CD14-positive monocyte (primary cell): Measurements from ENCODE around the gene CENPU. TPM values are rescaled to one million over a fixed set of nuclear protein-coding genes. Genes with fewer than 3 reads are reported as not detected.

ENCODE experiments used
- DNase-seq, 3 donors: peaks; one replicate each; pipeline ENCODE4 v3.0.0-alpha.2; 2011 to 2022
- H2AFZ ChIP-seq: 2 replicates; pipeline ENCODE4 v1.6.0; 2012; ENCODE audit warnings: mild to moderate bottlenecking, low read depth, low read length, inconsistent platforms; ENCODE audit not compliant: insufficient read depth, poor library complexity, severe bottlenecking
- H3K27ac ChIP-seq, 2 donors: 1 replicate in 1 of 2; 2 replicates in 1 of 2; pipeline ENCODE4 v1.5.1; 2012 to 2013; ENCODE audit warnings: low read length in 2 of 2, control low read depth in 1 of 2, inconsistent platforms in 1 of 2, low read depth in 1 of 2, mild to moderate bottlenecking in 1 of 2
- H3K27me3 ChIP-seq, 2 donors: one replicate each; pipeline versions ENCODE4 v1.6.0 to v1.6.1; 2011 to 2013; ENCODE audit warnings: low read length in 2 of 2; ENCODE audit not compliant: control insufficient read depth in 2 of 2, insufficient read depth in 2 of 2
- H3K36me3 ChIP-seq, 2 donors: replicated peaks in 1 of 2; 1 replicate in 1 of 2; 2 replicates in 1 of 2; pipeline versions ENCODE4 v1.5.1 to v1.6.1; 2012 to 2013; ENCODE audit warnings: low read length in 2 of 2, control low read depth in 1 of 2, inconsistent platforms in 1 of 2, mild to moderate bottlenecking in 1 of 2; ENCODE audit not compliant: insufficient read depth in 2 of 2, control insufficient read depth in 1 of 2
- H3K4me1 ChIP-seq, 2 donors: 1 replicate in 1 of 2; 2 replicates in 1 of 2; pipeline versions ENCODE4 v1.5.1 to v1.6.1; 2012 to 2013; ENCODE audit warnings: low read length in 2 of 2, control low read depth in 1 of 2, inconsistent platforms in 1 of 2, mild to moderate bottlenecking in 1 of 2, moderate library complexity in 1 of 2; ENCODE audit not compliant: insufficient read depth in 2 of 2, control insufficient read depth in 1 of 2
- H3K4me2 ChIP-seq: replicated peaks from 2 replicates; pipeline ENCODE3; 2012; ENCODE audit warnings: low read length, moderate library complexity, mild to moderate bottlenecking; ENCODE audit not compliant: poor library complexity, severe bottlenecking; ENCODE audit errors: extremely low read depth
- H3K4me3 ChIP-seq, 3 experiments: fragments of 200-600 bp in 1 of 3; sonication (generic) in 1 of 3; replicated peaks in 1 of 3; 1 replicate in 2 of 3; 2 replicates in 1 of 3; pipeline ENCODE4 v1.5.1; 2011 to 2013; ENCODE audit warnings: low read length in 3 of 3, mild to moderate bottlenecking in 3 of 3, control low read depth in 2 of 3, low read depth in 2 of 3, inconsistent platforms in 1 of 3, moderate library complexity in 1 of 3
- H3K79me2 ChIP-seq: 2 replicates; pipeline ENCODE4 v1.6.0; 2012; ENCODE audit warnings: mild to moderate bottlenecking, control low read depth, inconsistent platforms, low read length, moderate library complexity; ENCODE audit not compliant: insufficient read depth
- H3K9ac ChIP-seq: 2 replicates; pipeline ENCODE4 v1.6.0; 2017; ENCODE audit warnings: low read length, mild to moderate bottlenecking; ENCODE audit not compliant: insufficient read depth, poor library complexity, severe bottlenecking
- H3K9me3 ChIP-seq, 2 donors: replicated peaks in 1 of 2; 1 replicate in 1 of 2; 2 replicates in 1 of 2; pipeline versions ENCODE4 v1.5.1 to v1.6.1; 2012 to 2013; ENCODE audit warnings: low read length in 2 of 2, control low read depth in 1 of 2; ENCODE audit not compliant: control insufficient read depth in 1 of 2, insufficient read depth in 1 of 2
- H4K20me1 ChIP-seq: 2 replicates; pipeline ENCODE4 v1.6.0; 2012; ENCODE audit warnings: mild to moderate bottlenecking, low read length, control low read depth, moderate library complexity; ENCODE audit not compliant: insufficient read depth
- H3K27ac Mint-ChIP-seq, 7 donors: one replicate each; pipeline ENCODE4 v1.8.0; 2020; ENCODE audit warnings: mild to moderate bottlenecking in 7 of 7, mixed read lengths in 7 of 7, moderate library complexity in 6 of 7, inconsistent platforms in 2 of 7
- H3K27me3 Mint-ChIP-seq, 3 donors: one replicate each; pipeline ENCODE4 v1.8.0; 2021 to 2022; ENCODE audit warnings: low read depth in 3 of 3, mild to moderate bottlenecking in 3 of 3, mixed read lengths in 3 of 3, moderate library complexity in 3 of 3, inconsistent platforms in 1 of 3
- H3K36me3 Mint-ChIP-seq, 2 donors: one replicate each; pipeline ENCODE4 v1.8.0; 2020; ENCODE audit warnings: mixed read lengths in 2 of 2, inconsistent platforms in 1 of 2, mild to moderate bottlenecking in 1 of 2
- H3K4me1 Mint-ChIP-seq: one replicate; pipeline ENCODE4 v1.8.0; 2020; ENCODE audit warnings: mild to moderate bottlenecking, mixed read lengths
- H3K4me3 Mint-ChIP-seq, 2 donors: one replicate each; pipeline ENCODE4 v1.8.0; 2020; ENCODE audit warnings: mild to moderate bottlenecking in 2 of 2, mixed read lengths in 2 of 2, moderate library complexity in 1 of 2
- H3K9me3 Mint-ChIP-seq, 7 donors: one replicate each; pipeline ENCODE4 v1.8.0; 2020 to 2022; ENCODE audit warnings: mixed read lengths in 7 of 7, mild to moderate bottlenecking in 6 of 7, moderate library complexity in 6 of 7, inconsistent platforms in 2 of 7
- CTCF ChIP-seq: fragments of 200-600 bp; IDR thresholded peaks from one replicate; pipeline ENCODE4 v1.8.0; 2022; ENCODE audit warnings: antibody characterized with exemption, mild to moderate bottlenecking
- WGBS: methylation state at CpG from one replicate; pipeline ENCODE4 v1.1.5; 2013; ENCODE audit warnings: missing lambda C conversion rate; ENCODE audit not compliant: insufficient coverage; 5-methylcytosine and 5-hydroxymethylcytosine counted together
- intact Hi-C, 2 donors: fragments of 100-400 bp; cut with micrococcal nuclease; formaldehyde crosslinking; loops; one replicate each; pipeline versions ENCODE4 v1.15.0 to v1.15.1; 2023
- polyA plus RNA-seq, 3 donors: library from polyadenylated mRNA; depleted of rRNA in 1 of 3; unstranded in 2 of 3; stranded (reverse) in 1 of 3; fragments of 300-500 nt in 2 of 3; fragments of >200 nt in 1 of 3; fragmentation: Illumina TruSeq in 2 of 3; gene quantifications; 1 replicate in 2 of 3; 2 replicates in 1 of 3; pipeline ENCODE4 v1.2.3, GENCODE V29; 2012 to 2021

The CENPU gene
- polyA plus RNA-seq, 3 donors, result 1.2 to 1.6 (median 1.5) TPM

GRCh38 chr4:184675821-184676492 is 57.9 kb downstream of the CENPU start:
- intact Hi-C loops, result no loop called here
- Mint-ChIP-seq H3K4me3 (no peak overlapping the region), H3K36me3 (peaks cover 30 to 34% of the 10 kb centered on the region in 2 donors), H3K27ac (no peak overlapping the region), H3K4me1 (peaks cover 9% of the 10 kb centered on the region), H3K27me3 (peaks cover 0 to 3% (median 0%) of the 10 kb centered on the region in 3 donors), H3K9me3 (peaks cover 0 to 2% (median 0%) of the 10 kb centered on the region in 7 donors)
- Histone ChIP-seq H3K4me3 (no peak overlapping the region), H3K27me3 (no peaks in the 10 kb centered on the region), H4K20me1 (no peaks in the 10 kb centered on the region), H2AFZ (no peak overlapping the region), H3K79me2 (no peaks in the 10 kb centered on the region), H3K36me3 (peaks cover 19 to 32% of the 10 kb centered on the region in 2 donors), H3K4me1 (peaks cover 6 to 8% of the 10 kb centered on the region in 2 donors), H3K9ac (no peak overlapping the region), H3K27ac (no peak overlapping the region), H3K9me3 (no peaks in the 10 kb centered on the region), H3K4me2 (no peak overlapping the region)
- 92% methylated on average over 2 of the region's 3 CpGs for WGBS
- no peak for DNase-seq
- TF ChIP-seq CTCF, result no peak

GRCh38 chr4:184675018-184675417 is 58.9 kb downstream of the CENPU start:
- no peaks in the 10 kb centered on the region for H3K79me2 ChIP-seq
- no peak overlapping the region for H3K9ac ChIP-seq
- no peaks in the 10 kb centered on the region for H4K20me1 ChIP-seq
- no peaks in the 10 kb centered on the region for H3K9me3 ChIP-seq
- Mint-ChIP-seq H3K36me3 (peaks cover 30 to 40% of the 10 kb centered on the region in 2 donors), H3K27ac (peak overlapping the region in 1 of 7 donors; percentile 15), H3K4me3 (no peak overlapping the region), H3K4me1 (peaks cover 2% of the 10 kb centered on the region), H3K27me3 (peaks cover 0 to 3% (median 0%) of the 10 kb centered on the region in 3 donors), H3K9me3 (peaks cover 0 to 2% (median 0%) of the 10 kb centered on the region in 7 donors)
- no peak overlapping the region for H2AFZ ChIP-seq
- H3K27me3 ChIP-seq, result no peaks in the 10 kb centered on the region
- WGBS, result 97% methylated on average over 3 of the region's 5 CpGs
- no peak overlapping the region for H3K4me2 ChIP-seq
- no peak for TF ChIP-seq CTCF
- peaks cover 19 to 41% of the 10 kb centered on the region in 2 donors for H3K36me3 ChIP-seq
- no peak overlapping the region for H3K27ac ChIP-seq
- DNase-seq, result no peak
- intact Hi-C loops, result no loop called here
- H3K4me1 ChIP-seq, result no peaks in the 10 kb centered on the region
- H3K4me3 ChIP-seq, result no peak overlapping the region
